ENCODE measurements around the gene FGF12. TPM values are rescaled to one million over a fixed set of nuclear protein-coding genes. Genes with fewer than 3 reads are reported as not detected.

Gene FGF12
- total RNA-seq, 4 donors from 2014 or later: 0.46 to 1.2 (median 0.72) TPM

DNA sequence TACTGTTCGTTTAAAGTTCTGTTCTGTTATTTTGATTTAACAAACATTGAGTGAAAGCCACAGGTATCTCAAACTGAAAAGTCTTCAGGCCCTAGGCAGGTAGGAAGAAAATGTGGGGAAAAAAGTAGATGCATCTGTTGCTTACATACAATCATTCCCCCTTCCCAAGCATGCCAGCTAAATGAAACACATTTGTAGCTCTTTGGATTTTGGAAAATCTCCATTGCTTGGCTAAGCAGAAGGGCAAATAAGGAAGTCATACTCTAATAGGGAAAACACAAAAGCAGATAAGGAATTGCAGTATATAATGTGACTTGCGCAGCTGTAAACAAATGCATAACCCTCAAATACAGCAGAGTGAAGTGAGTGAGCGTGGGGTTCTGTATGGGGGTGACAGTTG is 375.9 kb downstream of the FGF12 start:
- H3K9me3 ChIP-seq: no peaks in the 10 kb centered on the region
- no peaks in the 10 kb centered on the region for H3K27me3 ChIP-seq
- no peaks in the 10 kb centered on the region for H3K36me3 ChIP-seq
- in situ Hi-C loops (cut with MboI; ENCODE audit: low sequenced_read_pairs in 4 of 4): no loop called here
- no peak overlapping the region for H3K4me3 ChIP-seq
- intact Hi-C loops (cut with DNase I; ENCODE audit: low total_unique reads): no loop called here
- DNase-seq (no peak), ATAC-seq (no peak)
- no peaks in the 10 kb centered on the region for H3K4me1 ChIP-seq
- no peak overlapping the region for H3K27ac ChIP-seq
- TF ChIP-seq CTCF (IDR thresholded peaks at IDR 0.05 in 4 of 5, conservative IDR thresholded peaks at IDR 0.05 in 1 of 5): no peak

GRCh38 chr3:192340031-192340430 is 387.3 kb downstream of the FGF12 start:
- Histone ChIP-seq H3K4me1 (no peaks in the 10 kb centered on the region), H3K27ac (no peak overlapping the region), H3K9me3 (no peaks in the 10 kb centered on the region), H3K36me3 (no peaks in the 10 kb centered on the region), H3K4me3 (no peak overlapping the region), H3K27me3 (no peaks in the 10 kb centered on the region)
- in situ Hi-C loops (cut with MboI; ENCODE audit: low sequenced_read_pairs in 4 of 4) (no loop called here), intact Hi-C loops (cut with DNase I; ENCODE audit: low total_unique reads) (no loop called here)
- ATAC-seq (no peak), DNase-seq (no peak)
- no peak for TF ChIP-seq POLR2A (IDR thresholded peaks at IDR 0.05)

- no peak overlapping the region for H3K27ac ChIP-seq
- DNase-seq: no peak
These were observed 388.1 kb downstream of the FGF12 start for GRCh38 chr3:192339214-192339613.

DNA sequence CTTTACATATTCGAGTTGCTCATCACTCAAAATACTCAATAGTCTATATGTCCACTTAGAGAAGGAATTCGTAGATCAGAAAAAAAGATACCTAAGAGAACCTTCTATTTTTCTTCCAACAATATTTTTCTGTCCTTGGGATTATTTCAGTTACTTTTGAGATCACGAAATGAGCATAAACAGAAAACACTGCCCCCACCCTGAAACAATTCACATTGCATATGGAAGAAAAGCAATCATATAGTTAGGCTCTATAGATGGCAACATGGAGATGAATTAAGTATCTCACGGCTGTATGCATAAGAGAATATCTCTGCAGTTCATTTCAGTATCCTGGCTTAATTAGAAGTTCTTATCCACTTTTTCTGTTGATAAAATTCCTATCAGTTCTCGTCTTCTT is 391.1 kb downstream of the FGF12 start:
- in situ Hi-C loops (cut with MboI; ENCODE audit: low sequenced_read_pairs in 4 of 4): no loop called here
- no peaks in the 10 kb centered on the region for H3K36me3 ChIP-seq
- H3K27ac ChIP-seq: no peak overlapping the region
- no peak for TF ChIP-seq CTCF (IDR thresholded peaks at IDR 0.05 in 4 of 5, conservative IDR thresholded peaks at IDR 0.05 in 1 of 5)
- no peak for TF ChIP-seq POLR2A (IDR thresholded peaks at IDR 0.05)
- DNase-seq: no peak
- no peak overlapping the region for H3K4me3 ChIP-seq
- H3K27me3 ChIP-seq: no peaks in the 10 kb centered on the region
- no peaks in the 10 kb centered on the region for H3K4me1 ChIP-seq
- ATAC-seq: no peak
- intact Hi-C loops (cut with DNase I; ENCODE audit: low total_unique reads): no loop called here
- H3K9me3 ChIP-seq: no peaks in the 10 kb centered on the region

More at GRCh38 chr3:192339214-192339613, 388.1 kb downstream of the FGF12 start:
- Histone ChIP-seq H3K9me3 (no peaks in the 10 kb centered on the region), H3K4me3 (no peak overlapping the region), H3K4me1 (no peaks in the 10 kb centered on the region), H3K36me3 (no peaks in the 10 kb centered on the region), H3K27me3 (no peaks in the 10 kb centered on the region)
- intact Hi-C loops (cut with DNase I; ENCODE audit: low total_unique reads): no loop called here
- no peak for TF ChIP-seq CTCF (IDR thresholded peaks at IDR 0.05 in 4 of 5, conservative IDR thresholded peaks at IDR 0.05 in 1 of 5)
- TF ChIP-seq POLR2A (IDR thresholded peaks at IDR 0.05): no peak
- ATAC-seq: no peak
- in situ Hi-C loops (cut with MboI; ENCODE audit: low sequenced_read_pairs in 4 of 4): no loop called here

GRCh38 chr3:192332386-192333291 is 394.7 kb downstream of the FGF12 start:
- TF ChIP-seq POLR2A (IDR thresholded peaks at IDR 0.05) (no peak), CTCF (IDR thresholded peaks at IDR 0.05 in 4 of 5, conservative IDR thresholded peaks at IDR 0.05 in 1 of 5) (no peak)
- DNase-seq (no peak), ATAC-seq (no peak)
- intact Hi-C loops (cut with DNase I; ENCODE audit: low total_unique reads) (no loop called here), in situ Hi-C loops (cut with MboI; ENCODE audit: low sequenced_read_pairs in 4 of 4) (no loop called here)
- H3K4me1 ChIP-seq: no peaks in the 10 kb centered on the region
- no peaks in the 10 kb centered on the region for H3K27me3 ChIP-seq
- peak overlapping the region in 1 of 4 donors; percentile 10 for H3K4me3 ChIP-seq
- no peaks in the 10 kb centered on the region for H3K9me3 ChIP-seq
- no peaks in the 10 kb centered on the region for H3K36me3 ChIP-seq
- H3K27ac ChIP-seq: no peak overlapping the region
